Transverse colon (tissue), 3 donors: ENCODE results near the gene MLLT10.

ENCODE experiments used
- POLR2A ChIP-seq: fragments of 450-650 bp; IDR thresholded peaks from one replicate; pipeline ENCODE4 v1.6.1; 2016; ENCODE audit warnings: antibody characterized with exemption, mild to moderate bottlenecking, moderate library complexity
- TF ChIP-seq, protein P1 (sequence below), 5 experiments: fragments of 200-600 bp in 3 of 5; fragments of 450-650 bp in 2 of 5; sonication (generic) in 3 of 5; IDR thresholded peaks; 1 replicate in 2 of 5; 2 replicates in 3 of 5; pipeline ENCODE4 v1.5.1; 2016 to 2017; ENCODE audit warnings: antibody characterized with exemption in 5 of 5, inconsistent platforms in 3 of 5, mild to moderate bottlenecking in 2 of 5, moderate library complexity in 1 of 5

DNA sequence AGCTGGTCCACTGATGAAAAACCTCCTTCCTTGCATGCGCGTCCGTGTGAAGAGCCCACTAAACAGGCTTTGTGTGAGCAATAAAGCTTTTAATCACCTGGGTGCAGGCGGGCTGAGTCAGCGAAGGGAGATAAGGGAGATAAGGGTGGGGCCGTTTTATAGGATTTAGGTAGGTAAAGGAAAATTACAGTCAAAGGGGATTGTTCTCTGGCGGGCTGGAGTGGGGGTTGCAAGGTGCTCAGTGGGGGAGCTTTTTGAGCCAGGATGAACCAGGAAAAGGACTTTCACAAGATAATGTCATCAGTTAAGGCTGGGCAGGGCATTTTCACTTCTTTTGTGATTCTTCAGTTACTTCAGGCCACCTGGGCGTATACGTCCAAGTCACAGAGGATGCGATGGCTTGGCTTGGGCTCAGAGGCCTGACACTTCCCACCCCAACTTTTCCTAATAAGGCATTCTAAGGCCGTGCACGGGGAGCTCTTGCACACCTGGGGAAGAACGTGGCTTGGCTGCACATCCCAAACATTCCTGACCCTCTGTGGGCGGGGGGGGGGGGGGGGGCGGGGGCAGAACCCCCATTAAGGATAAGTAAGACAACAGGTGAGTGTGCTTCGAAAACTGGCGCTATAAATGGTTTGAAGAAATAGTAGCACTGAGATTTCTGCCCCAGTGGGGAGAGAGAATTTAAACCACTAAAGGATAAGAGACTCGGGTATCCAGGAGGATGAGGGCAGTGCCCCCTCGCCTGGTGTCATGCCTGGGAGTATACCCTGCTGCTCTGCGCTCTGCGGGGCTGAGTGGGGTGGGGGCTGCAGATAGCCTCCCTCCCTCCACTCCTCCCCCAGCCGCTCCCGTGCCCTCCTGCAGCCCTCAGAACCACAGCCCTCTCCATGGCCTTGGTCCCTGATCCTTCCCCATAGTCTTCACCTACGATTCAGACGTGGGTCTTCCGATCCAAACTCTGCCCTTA is 217.6 kb downstream of the MLLT10 start:
- TF ChIP-seq, protein P1, sequence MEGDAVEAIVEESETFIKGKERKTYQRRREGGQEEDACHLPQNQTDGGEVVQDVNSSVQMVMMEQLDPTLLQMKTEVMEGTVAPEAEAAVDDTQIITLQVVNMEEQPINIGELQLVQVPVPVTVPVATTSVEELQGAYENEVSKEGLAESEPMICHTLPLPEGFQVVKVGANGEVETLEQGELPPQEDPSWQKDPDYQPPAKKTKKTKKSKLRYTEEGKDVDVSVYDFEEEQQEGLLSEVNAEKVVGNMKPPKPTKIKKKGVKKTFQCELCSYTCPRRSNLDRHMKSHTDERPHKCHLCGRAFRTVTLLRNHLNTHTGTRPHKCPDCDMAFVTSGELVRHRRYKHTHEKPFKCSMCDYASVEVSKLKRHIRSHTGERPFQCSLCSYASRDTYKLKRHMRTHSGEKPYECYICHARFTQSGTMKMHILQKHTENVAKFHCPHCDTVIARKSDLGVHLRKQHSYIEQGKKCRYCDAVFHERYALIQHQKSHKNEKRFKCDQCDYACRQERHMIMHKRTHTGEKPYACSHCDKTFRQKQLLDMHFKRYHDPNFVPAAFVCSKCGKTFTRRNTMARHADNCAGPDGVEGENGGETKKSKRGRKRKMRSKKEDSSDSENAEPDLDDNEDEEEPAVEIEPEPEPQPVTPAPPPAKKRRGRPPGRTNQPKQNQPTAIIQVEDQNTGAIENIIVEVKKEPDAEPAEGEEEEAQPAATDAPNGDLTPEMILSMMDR (IDR thresholded peaks at IDR 0.05): no peak
- TF ChIP-seq POLR2A: no peak
